Adrenal gland (tissue), 5 donors: ENCODE data around the gene TRIM58.

Source experiments
- CTCF ChIP-seq, 6 experiments: fragments of 450-650 bp in 4 of 6; fragments of 200-600 bp in 2 of 6; sonication (generic) in 1 of 6; IDR thresholded peaks; 1 replicate in 5 of 6; 2 replicates in 1 of 6; pipeline versions ENCODE4 v1.5.1 to v1.8.0; 2016 to 2021; ENCODE audit warnings: antibody characterized with exemption in 6 of 6, mild to moderate bottlenecking in 2 of 6, moderate library complexity in 1 of 6
- POLR2A ChIP-seq, 2 donors: fragments of 450-650 bp; IDR thresholded peaks; one replicate each; pipeline ENCODE4 v1.6.1; 2017; ENCODE audit warnings: antibody characterized with exemption in 2 of 2, mild to moderate bottlenecking in 2 of 2, moderate library complexity in 1 of 2
- donor health status: DM: no; HTN: no; CAD: no.

- no peak for TF ChIP-seq POLR2A (IDR thresholded peaks at IDR 0.05)
- TF ChIP-seq CTCF (IDR thresholded peaks at IDR 0.05), result no peak
Observed at GRCh38 chr1:247857985-247858619, 1.1 kb downstream of the TRIM58 start.
